ENCODE measurements around the gene METTL21C.

Gene METTL21C

DNA sequence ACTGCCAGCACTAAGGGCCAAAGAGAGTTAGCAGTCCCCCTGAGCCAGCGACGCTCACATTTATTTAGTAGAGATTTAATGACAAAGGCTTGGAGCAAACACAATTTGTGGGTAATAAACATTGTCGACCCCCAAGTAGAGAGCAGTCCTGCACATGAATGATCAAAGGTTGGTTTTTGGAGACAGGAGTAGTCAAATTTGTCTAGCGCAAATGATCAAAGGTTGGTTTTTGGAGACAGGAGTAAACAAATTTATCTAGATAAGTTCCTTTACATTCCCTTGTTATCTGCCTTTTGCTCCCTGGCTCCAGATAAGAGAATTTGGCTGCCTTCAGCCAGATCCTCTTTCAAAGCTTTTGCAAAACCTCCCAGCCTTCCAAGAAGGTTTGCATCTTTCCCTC, 26.9 kb downstream of the METTL21C start:
- Histone ChIP-seq H3K9me3 (ENCODE audit: control insufficient read depth, insufficient read depth, low read depth, low read length) (no peaks in the 10 kb centered on the region), H3K4me3 (ENCODE audit: low read depth, low read length) (no peak overlapping the region), H3K27ac (ENCODE audit: extremely low read depth, low read depth, low read length) (no peak overlapping the region), H3K4me1 (ENCODE audit: control insufficient read depth, insufficient read depth, low read length) (no peaks in the 10 kb centered on the region), H3K36me3 (ENCODE audit: control insufficient read depth in 2 of 2, insufficient read depth in 1 of 2, low read length in 2 of 2) (peaks cover 10 to 51% of the 10 kb centered on the region in 2 experiments; a peak in 2 of 3 replicates)
- TF ChIP-seq ZFP69B (tag by site-specific recombination; IDR thresholded peaks at IDR 0.05) (no peak), ZNF571 (tag by site-specific recombination; IDR thresholded peaks at IDR 0.05) (no peak), REPIN1 (tag by site-specific recombination; IDR thresholded peaks at IDR 0.05; ENCODE audit: low read depth) (no peak), ZNF416 (tag by site-specific recombination; IDR thresholded peaks at IDR 0.05) (no peak), ZBTB7A (tag by site-specific recombination; IDR thresholded peaks at IDR 0.05; ENCODE audit: low read depth) (no peak), ZNF404 (tag by site-specific recombination; IDR thresholded peaks at IDR 0.05) (no peak), ZNF274 (IDR thresholded peaks at IDR 0.05; ENCODE audit: low read length) (no peak), ZNF274 (tag by site-specific recombination; IDR thresholded peaks at IDR 0.05; ENCODE audit: borderline replicate concordance) (no peak)
- TF ChIP-seq, protein P1, sequence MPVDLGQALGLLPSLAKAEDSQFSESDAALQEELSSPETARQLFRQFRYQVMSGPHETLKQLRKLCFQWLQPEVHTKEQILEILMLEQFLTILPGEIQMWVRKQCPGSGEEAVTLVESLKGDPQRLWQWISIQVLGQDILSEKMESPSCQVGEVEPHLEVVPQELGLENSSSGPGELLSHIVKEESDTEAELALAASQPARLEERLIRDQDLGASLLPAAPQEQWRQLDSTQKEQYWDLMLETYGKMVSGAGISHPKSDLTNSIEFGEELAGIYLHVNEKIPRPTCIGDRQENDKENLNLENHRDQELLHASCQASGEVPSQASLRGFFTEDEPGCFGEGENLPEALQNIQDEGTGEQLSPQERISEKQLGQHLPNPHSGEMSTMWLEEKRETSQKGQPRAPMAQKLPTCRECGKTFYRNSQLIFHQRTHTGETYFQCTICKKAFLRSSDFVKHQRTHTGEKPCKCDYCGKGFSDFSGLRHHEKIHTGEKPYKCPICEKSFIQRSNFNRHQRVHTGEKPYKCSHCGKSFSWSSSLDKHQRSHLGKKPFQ (tag by site-specific recombination; IDR thresholded peaks at IDR 0.05) = no peak
- CTCF ChIA-PET = no interaction called here
- POLR2A ChIA-PET = no interaction called here

GRCh38 chr13:102667023-102667422, 27.8 kb downstream of the METTL21C start:
- TF ChIP-seq ZNF843 (tag by site-specific recombination; IDR thresholded peaks at IDR 0.05) = no peak
- no peak for TF ChIP-seq GLIS2 (tag by site-specific recombination; IDR thresholded peaks at IDR 0.05)
- TF ChIP-seq, protein P2, sequence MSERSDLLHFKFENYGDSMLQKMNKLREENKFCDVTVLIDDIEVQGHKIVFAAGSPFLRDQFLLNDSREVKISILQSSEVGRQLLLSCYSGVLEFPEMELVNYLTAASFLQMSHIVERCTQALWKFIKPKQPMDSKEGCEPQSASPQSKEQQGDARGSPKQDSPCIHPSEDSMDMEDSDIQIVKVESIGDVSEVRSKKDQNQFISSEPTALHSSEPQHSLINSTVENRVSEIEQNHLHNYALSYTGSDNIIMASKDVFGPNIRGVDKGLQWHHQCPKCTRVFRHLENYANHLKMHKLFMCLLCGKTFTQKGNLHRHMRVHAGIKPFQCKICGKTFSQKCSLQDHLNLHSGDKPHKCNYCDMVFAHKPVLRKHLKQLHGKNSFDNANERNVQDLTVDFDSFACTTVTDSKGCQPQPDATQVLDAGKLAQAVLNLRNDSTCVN (tag by site-specific recombination; optimal IDR thresholded peaks at IDR 0.05) = no peak
- TF ChIP-seq ZBTB8A (tag by site-specific recombination; IDR thresholded peaks at IDR 0.05) = no peak
- TF ChIP-seq ZBTB7A (tag by site-specific recombination; IDR thresholded peaks at IDR 0.05; ENCODE audit: low read depth) = no peak
- TF ChIP-seq ZNF239 (tag by site-specific recombination; IDR thresholded peaks at IDR 0.05) = no peak
- TF ChIP-seq ZNF76 (tag by site-specific recombination; IDR thresholded peaks at IDR 0.05; ENCODE audit: borderline replicate concordance, low read depth) = no peak
- no peak for TF ChIP-seq ZNF157 (tag by site-specific recombination; IDR thresholded peaks at IDR 0.05)
- TF ChIP-seq, protein P3, sequence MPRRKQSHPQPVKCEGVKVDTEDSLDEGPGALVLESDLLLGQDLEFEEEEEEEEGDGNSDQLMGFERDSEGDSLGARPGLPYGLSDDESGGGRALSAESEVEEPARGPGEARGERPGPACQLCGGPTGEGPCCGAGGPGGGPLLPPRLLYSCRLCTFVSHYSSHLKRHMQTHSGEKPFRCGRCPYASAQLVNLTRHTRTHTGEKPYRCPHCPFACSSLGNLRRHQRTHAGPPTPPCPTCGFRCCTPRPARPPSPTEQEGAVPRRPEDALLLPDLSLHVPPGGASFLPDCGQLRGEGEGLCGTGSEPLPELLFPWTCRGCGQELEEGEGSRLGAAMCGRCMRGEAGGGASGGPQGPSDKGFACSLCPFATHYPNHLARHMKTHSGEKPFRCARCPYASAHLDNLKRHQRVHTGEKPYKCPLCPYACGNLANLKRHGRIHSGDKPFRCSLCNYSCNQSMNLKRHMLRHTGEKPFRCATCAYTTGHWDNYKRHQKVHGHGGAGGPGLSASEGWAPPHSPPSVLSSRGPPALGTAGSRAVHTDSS (tag by site-specific recombination; IDR thresholded peaks at IDR 0.05) = no peak
- TF ChIP-seq ZNF148 (tag by site-specific recombination; IDR thresholded peaks at IDR 0.05; ENCODE audit: borderline replicate concordance) = no peak
- TF ChIP-seq ZNF514 (tag by site-specific recombination; IDR thresholded peaks at IDR 0.05) = no peak
- TF ChIP-seq, protein P4, sequence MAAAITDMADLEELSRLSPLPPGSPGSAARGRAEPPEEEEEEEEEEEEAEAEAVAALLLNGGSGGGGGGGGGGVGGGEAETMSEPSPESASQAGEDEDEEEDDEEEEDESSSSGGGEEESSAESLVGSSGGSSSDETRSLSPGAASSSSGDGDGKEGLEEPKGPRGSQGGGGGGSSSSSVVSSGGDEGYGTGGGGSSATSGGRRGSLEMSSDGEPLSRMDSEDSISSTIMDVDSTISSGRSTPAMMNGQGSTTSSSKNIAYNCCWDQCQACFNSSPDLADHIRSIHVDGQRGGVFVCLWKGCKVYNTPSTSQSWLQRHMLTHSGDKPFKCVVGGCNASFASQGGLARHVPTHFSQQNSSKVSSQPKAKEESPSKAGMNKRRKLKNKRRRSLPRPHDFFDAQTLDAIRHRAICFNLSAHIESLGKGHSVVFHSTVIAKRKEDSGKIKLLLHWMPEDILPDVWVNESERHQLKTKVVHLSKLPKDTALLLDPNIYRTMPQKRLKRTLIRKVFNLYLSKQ (tag by site-specific recombination; IDR thresholded peaks at IDR 0.05; ENCODE audit: borderline replicate concordance) = no peak
- TF ChIP-seq, protein P5, sequence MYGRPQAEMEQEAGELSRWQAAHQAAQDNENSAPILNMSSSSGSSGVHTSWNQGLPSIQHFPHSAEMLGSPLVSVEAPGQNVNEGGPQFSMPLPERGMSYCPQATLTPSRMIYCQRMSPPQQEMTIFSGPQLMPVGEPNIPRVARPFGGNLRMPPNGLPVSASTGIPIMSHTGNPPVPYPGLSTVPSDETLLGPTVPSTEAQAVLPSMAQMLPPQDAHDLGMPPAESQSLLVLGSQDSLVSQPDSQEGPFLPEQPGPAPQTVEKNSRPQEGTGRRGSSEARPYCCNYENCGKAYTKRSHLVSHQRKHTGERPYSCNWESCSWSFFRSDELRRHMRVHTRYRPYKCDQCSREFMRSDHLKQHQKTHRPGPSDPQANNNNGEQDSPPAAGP (tag by site-specific recombination; IDR thresholded peaks at IDR 0.05) = no peak
- TF ChIP-seq KLF8 (tag by site-specific recombination; IDR thresholded peaks at IDR 0.05) = no peak
- no peak for TF ChIP-seq ZNF704 (tag by site-specific recombination; IDR thresholded peaks at IDR 0.05)
- TF ChIP-seq ZXDB (tag by site-specific recombination; IDR thresholded peaks at IDR 0.05) = no peak
- H3K9me3 ChIP-seq (ENCODE audit: control insufficient read depth, insufficient read depth, low read depth, low read length) = no peaks in the 10 kb centered on the region
- H3K27ac ChIP-seq (ENCODE audit: extremely low read depth, low read depth, low read length) = no peak overlapping the region
- H3K36me3 ChIP-seq (ENCODE audit: control insufficient read depth in 2 of 2, insufficient read depth in 1 of 2, low read length in 2 of 2) = peaks cover 10 to 47% of the 10 kb centered on the region in 2 experiments; a peak in 2 of 3 replicates
- H3K4me1 ChIP-seq (ENCODE audit: control insufficient read depth, insufficient read depth, low read length) = no peaks in the 10 kb centered on the region
- ChIA-PET CTCF (no interaction called here), POLR2A (no interaction called here)
- H3K4me3 ChIP-seq (ENCODE audit: low read depth, low read length) = no peak overlapping the region

All from HEK293 (cell line).